GM18499 (cell line): ENCODE results near the gene NGEF.

ENCODE experiments used
- ATAC-seq: cut with Tn5 transposase; IDR thresholded peaks from one replicate; pipeline ENCODE4 v1.9.1; 2021; ENCODE audit warnings: moderate number of reproducible peaks; ENCODE audit not compliant: insufficient read depth, unreplicated experiment

Gene NGEF

DNA sequence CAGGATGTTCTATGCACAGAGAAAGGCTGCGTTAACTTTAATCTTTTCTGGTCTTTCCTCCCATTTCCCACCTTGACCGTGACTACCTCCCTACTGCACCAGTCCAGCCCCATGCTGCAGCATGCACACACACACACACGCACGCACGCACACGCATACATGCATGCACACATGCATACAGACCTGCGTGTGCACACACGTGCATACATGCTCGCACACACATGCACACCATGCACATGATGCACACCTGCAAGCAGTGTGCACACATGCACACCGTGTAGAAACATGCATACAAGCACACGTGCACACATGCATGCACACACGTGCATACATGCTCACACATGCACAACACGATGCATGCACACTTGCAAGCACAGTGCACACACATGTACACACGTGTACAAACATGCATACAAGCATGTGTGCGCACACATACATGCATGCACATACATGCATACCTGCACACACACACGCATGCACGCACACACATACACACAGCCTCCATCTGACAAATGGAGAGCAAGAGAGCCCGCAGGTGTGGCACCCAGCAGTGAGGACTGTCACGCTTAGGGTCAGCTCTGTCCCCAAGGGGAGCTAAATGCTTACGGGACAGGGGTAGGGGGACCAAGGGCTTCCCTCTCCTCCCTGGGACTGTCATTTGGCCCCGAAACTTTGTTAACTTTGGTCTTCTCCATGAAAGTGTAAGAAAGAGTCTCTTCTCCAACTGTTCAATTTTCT is 124.8 kb downstream of the NGEF start:
- ATAC-seq = no peak

GRCh38 chr2:232887171-232887850 is 125.7 kb downstream of the NGEF start:
- ATAC-seq = no peak

DNA sequence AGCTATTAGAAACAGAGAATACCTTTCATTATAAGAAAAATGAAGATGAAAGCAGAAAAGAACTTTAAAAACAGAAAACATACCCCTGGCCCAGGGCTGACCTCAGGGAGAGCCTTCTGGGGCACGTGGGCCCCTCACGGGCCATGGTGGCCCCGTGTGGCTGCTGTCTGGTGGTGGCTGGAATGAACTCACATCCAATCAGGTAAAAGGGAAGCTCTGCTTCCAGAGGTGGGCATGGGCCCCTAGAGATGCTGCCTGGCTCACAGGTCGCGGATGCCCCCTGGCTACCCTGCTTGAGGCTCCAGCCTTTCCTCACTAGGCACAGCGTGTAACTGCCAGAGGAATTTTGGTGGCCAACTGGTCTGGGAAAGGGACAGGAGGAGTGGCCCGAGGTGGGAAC is 126.4 kb downstream of the NGEF start:
- no peak for ATAC-seq

DNA sequence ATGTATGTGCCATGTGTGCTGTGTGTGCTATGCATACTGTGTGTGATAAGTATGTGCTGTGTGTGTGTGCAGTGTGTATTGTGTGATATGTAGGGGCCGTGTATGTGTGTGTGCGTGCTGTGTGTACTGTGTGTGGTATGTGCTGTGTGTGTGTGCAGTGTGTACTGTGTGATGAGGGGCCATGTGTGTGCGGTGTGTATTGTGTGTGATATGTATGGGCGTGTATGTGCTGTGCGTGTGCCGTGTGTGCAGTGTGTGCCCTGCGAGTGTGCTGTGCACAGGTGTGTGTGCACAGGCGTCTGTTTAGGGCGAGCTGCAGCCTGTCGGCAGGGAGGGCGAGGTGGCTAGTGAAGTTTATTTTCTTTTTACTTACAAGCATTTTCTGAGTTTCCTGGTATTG is 126.9 kb downstream of the NGEF start:
- ATAC-seq = no peak

DNA sequence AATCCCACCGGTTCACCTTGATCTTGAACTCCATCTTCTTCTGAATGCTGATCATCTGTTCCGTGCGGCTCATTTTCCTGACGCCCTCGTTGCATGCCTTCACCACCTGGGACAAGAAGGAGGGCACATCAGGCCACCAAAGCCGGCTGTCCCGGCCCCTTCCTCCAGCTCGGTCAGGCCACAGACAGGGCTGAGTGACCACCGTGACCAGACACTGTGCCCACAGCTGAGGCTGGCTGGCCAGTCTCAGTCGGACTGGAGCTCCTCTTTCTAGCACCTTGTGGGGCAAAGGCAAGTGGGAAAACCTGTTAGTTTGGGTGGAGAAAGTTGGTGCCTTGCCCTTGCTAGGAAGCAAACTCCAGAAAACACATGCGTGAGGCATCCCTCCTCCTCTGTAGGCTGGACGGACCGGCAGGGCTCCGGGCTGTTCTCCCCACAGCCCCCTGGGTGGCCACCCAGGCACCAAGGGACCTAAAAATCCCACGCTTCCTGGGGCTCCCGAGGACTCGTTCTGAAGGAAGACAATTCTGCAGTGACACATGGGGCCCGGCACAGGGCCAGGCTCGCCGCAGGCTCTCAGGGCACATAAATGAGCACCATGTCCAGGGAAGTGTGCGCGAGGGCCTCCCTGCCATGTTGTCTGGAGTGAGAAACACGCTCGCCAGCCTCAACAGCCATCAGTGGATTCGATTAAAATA is 127.6 kb downstream of the NGEF start:
- no peak for ATAC-seq

- no peak for ATAC-seq
Observed at GRCh38 chr2:232884549-232885263, 128.3 kb downstream of the NGEF start.

- ATAC-seq = no peak
Observed at GRCh38 chr2:232884001-232884421, 129.0 kb downstream of the NGEF start.

DNA sequence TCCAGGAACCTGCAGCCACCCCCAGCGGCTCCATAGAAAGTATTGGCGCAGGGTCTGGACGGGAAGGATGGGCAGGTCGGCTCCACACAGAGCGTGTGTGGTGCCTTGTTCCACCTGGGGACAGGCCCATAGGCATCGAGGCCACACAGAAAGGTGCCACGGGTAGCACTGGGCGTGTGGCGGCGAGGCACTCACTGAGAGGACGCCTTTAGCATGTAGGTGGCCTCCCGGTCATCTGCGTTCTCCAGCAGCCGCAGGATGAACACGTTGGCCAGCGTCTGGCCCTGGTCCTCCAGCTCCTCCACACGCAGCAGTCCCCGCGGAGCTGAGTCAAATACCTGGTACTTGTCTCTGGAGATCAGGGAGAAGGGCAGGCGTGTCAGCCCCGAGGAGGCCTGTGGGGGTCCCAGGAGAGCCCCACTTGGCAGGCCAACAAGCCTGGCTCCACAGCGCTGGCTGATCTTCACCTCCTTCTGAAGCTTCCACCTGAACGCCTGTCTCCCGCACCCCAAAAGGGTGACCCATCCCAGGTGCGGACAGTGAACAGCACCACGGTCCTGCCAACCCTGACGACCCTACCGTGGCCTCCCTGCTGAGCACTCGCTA is 129.8 kb downstream of the NGEF start:
- ATAC-seq = no peak

DNA sequence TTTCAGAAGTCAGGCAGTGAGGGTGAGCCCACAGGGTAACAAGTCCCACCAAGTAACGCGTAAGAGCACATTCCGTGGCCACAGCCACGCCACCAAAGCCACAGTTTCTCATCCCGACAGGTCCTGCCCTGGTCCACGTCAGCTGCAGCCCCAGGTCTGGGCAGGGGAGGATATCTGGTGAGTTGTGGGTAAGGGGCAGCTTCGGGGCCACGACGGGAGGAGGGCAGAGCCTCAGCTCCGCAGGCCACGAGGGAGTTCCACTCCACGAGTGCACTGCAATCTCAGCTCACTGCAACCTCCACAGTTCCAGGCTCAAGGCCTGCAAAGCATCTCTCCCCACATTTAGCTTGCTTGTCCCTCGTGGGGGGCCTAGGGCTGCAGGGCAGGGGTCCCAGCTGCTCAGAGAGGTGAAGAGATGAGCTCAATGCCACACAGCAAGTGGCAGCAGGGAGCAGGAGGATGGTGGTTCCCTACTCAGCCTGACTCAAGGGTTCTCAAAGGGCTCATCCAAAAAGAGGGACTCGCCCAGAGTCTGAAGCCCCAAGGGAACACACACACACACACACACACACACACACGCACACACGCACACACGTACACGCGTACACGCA is 130.4 kb downstream of the NGEF start:
- no peak for ATAC-seq

DNA sequence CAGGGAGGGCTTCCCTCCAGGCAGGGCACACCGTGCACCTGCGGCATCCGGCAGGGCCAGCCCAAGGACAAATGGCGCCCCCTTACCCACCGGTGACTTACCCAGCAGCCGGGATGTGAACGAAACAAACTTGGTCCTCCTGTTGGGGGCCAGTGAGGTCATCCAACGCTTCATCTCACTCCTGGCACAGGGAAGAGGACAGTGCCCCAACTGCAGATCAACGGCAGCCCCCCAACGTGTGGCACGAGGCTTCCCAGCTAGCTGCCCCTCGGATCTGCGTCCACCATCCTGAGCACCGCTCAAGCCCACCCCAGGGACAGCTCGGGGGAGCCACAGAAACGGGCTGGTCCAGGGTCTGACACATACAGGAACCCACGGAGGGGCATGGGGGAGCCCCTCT is 131.0 kb downstream of the NGEF start:
- ATAC-seq = no peak

GRCh38 chr2:232880764-232881351 is 132.2 kb downstream of the NGEF start:
- ATAC-seq = no peak

DNA sequence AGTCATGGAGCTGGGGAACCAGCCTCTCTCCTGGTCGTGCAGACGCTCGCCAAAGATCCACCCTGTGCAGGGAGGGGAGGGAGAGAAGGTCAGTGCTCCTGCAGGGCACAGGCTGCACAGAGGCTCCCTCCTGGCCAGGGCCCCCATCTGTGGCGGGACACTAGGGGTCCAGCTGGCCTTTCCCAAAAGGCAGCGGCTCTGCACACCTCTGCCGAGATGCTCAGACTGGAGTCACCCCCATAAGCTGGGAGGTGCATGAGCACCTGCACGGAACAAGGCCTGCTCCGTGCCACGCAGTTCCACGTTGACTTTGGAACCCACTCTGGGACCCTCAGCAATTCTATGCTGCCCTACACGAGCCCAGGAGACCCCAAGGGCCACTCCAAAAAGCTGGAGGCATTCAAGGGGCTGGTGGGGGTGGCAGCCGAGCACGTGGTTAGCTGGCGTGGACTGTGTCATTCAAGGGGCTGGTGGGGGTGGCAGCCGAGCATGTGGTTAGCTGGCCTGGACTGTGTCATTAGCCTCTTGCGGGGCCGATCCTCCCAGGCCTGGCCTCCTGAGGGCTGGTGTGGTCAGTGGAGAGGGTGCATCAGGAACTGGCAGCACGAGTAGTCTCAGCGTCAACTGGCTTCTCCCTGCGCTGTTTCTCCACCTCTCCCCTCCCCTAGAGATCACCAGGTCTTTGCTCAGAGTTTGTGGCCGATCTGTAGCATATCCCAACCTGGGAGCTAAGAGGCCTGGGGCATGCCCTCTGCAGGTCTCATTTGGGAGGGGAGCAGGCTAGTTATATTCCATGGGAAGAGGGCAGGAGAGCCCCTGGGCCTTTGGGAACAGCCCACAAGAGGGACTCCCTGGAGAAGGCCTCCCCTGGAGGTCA is 133.2 kb downstream of the NGEF start:
- no peak for ATAC-seq

DNA sequence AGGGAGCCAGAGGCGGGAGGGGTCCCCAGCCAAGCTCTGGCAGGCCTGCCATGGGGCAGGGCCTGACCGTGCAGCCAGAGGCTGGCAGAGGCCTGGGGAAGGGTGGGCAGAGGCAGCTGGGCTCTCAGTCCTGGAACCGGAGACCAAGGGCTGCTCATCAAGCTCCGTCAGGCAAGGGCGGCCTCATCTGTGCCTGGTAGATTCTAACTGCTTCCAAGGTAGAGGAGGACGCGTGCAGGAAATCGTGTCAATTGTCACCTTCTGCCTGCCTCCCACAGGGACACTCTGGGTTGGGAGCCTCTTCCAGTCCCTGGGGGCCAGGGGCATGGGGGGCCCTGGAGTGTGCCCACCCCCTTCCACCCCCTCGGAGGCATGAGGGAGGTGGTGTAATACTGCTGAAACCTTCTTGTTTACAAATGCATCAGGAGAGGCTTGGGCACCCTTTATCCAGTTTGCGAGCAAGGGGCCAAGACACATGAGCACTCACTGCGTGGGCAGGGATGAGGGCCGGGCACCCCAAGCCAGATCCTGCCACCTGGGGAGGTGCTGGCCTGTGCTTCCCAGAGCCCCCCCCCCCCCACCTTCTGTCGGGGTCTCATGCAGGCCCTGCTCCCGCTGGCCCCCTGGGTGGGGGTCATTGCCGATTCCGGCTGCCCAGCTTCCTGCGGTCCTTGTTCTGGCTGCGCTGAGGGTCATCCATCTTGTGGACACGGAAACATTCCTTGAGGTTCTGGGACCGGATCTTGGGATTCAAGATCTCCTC is 134.0 kb downstream of the NGEF start:
- no peak for ATAC-seq

DNA sequence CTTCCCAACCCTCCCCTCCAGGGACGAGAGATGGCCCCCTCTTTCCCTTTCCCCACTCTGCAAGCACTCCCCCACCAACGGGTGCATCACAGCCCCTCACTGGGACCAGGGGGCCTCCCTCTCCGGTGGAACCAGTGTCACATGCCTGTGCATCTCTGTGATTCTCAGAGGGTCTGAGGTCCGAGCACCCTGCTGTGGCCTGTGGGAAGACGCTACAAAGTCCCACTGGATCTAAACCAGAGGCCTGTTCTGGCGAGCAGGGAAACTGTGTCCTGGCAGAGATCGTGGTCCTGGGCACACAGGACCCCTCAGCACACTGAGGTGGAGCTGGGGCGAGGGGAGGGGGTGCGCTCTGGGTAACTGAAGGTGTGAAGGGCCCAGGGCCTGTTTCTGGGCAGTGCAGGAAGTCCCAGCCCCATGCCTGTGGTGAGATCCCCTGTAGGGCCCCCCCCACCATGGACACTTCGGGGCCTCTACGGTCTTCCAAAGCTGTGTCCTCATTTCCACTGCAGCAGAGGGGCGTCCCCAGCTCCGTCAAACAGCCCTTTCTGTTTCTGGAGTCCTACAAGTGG is 135.0 kb downstream of the NGEF start:
- no peak for ATAC-seq

DNA sequence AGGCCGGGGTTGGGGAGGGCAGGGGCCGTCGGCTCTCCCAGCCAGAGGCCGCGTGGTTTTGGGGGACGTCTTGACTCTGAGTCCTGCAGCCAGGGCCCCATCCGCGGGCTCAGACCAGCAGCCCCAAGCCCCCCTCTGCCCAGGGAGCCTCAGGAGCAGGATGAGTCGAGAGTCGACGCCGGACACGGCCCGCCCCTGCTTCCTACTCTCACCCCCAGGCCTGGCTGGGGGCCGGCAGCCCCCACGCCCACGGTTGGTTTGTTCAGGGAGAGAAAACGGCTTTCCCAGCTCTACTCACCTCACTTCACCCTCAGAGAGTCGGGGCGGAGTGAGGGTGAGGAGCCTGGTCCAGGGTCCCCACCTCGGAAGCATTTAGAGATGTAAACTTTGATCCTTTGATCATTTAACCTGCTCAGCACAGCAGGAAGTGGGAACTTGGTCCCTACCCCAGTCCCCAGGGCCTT is 136.0 kb downstream of the NGEF start:
- ATAC-seq = no peak

DNA sequence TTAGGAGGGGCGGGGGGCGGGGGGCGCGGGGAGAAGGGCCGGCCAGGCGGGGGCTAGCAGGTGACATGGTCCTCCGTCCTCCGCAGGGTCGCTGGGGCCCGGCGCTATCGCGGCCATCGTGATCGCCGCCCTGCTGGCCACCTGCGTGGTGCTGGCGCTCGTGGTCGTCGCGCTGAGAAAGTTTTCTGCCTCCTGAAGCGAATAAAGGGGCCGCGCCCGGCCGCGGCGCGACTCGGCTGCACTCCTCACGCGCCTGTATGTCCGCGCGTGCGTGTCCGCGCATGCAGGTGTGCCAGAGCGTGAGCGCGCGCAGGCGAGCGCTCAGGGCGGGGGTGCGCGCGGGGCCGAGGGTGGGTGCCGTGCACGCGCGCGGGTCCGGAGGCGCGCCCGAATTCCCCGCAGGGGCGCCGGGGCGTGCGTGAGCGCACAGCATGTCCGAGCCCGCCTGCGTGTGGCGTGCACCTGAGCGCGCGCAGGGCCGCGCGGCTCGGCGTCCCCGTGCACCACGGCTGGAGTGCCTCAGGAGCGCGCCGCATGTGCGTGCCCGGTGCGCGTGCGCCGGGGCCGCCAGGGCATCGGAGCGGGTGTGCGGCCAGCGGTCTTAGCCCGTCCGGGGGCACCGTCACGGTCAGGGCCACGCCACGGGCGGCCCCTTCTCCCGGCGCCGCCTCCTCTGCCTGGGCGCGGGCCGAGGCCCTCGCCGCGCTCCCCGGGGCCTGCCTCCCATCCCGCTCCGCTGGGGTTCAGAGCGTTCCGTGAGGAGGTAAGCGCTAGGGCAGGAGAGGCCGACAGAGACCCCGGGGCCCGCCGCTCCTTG is 136.7 kb downstream of the NGEF start:
- ATAC-seq = no peak
